GM18858 (cell line): ENCODE results near the gene ATP5F1E.
A peak's percentile ranks its signal among the peaks of the same experiment; 100 is the strongest.

ENCODE experiments used
- ATAC-seq: cut with Tn5 transposase; IDR thresholded peaks from one replicate; pipeline ENCODE4 v1.9.1; 2021; ENCODE audit not compliant: unreplicated experiment

The ATP5F1E gene

DNA sequence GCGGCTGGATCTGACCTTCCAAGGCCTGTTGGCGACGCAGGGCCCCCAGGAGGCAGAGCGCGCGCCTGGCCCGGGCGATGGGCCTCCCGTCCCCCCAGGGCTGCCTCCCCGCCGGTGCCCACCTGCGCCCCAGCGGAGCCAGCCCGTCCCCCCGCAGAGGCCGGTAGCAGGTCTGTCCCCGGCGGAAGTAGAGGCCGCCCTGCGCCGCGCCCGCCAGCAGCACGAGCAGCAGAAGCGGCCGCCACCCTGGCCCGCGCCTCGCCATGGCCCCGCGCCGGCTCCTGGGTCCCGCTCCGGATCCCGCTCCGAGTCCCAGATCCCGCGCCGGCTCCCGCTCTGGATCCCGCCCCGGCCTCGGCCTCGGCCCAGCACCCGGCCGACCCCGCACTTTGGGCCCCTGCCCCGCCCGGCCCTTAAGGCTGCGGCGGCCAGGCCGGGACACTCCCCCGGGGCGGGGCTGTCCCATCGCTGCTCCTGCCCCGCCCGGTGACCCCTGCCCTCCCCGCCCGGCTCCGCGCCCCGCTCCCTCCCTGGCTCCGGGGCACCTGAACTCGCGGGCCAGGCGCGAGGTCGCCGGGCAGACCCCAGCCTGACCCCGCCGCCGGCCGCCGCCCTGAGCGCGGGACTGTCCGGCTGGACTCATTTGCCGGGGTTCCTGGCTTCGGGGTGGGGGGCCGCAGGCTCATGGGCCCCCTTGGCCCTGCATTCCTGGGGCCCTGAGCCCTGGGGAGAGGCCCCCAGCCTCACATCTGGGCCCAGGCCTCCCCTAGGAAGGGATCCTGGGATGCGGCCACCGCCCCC, 25.1 kb downstream of the ATP5F1E start, which contains the start of gene CTSZ:
Gene CTSZ, minus strand, starts transcription at position 391 of the 801 bp plus-strand sequence. Its CDS starts 126 bp downstream, at position 265.
- no peak for ATAC-seq

DNA sequence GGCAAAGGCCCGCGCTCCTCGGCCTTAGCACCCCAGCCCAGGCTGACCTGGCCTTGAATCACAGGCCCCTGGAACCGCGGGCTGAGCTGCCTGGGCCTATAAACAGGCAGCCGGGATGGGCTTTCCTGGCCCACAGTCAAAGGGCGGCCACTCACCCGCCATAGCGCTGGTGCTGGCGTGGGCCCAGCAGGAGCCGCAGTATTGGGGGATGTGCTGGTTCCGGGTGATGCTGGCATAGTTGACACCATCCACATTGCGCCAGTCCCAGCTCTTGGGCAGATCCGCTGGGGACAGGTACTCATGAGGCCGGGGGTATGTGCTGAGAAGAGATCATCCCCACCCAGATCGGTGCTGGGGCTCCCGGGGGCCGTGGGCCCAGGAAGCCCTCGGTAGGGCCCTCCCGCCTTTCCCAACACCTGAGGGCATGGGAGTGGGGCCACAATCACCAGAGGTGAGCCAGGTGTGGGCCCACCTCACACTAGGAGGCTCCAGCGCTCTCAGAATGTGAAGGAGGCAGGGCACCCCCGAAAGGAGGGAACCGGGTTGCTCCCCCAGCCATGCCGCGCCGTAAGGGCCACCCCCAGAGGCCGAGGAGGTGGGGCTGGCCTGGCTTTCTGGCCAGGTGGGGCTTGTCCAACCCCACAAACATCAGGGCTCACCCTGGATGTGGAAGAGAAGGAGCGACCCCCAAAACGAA, 25.8 kb downstream of the ATP5F1E start:
- no peak for ATAC-seq

DNA sequence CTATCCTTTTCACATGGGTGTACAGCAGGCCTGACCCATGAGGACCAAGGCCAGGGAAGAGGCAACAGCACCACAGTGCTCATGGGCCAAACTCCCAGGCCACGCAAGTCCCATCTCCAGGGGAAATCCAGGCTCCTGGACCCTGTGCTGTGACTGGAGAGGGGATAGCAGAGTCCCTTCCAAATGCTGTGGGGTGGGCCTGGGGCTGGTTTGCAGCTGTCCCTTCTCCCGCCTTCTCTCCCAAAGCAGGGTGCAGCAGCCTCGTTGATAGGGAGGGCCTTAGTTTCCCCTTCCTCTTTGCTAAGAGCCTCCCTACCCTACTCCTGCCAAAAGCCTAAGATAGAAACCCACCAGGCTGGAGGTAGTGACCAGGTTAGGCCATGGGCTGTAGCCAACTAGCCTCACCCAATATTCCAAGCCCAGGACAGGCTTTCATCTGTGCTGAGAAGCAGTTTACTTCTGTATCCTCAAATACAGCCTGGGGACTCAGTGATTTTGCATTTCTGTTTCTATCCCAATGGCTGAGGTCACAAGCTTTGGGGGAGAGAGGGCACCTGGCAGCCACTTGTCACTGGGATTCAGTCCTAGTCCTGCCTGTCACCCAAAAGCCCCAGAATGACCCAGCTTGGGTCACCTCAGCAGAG, 26.5 kb downstream of the ATP5F1E start:
- no peak for ATAC-seq

DNA sequence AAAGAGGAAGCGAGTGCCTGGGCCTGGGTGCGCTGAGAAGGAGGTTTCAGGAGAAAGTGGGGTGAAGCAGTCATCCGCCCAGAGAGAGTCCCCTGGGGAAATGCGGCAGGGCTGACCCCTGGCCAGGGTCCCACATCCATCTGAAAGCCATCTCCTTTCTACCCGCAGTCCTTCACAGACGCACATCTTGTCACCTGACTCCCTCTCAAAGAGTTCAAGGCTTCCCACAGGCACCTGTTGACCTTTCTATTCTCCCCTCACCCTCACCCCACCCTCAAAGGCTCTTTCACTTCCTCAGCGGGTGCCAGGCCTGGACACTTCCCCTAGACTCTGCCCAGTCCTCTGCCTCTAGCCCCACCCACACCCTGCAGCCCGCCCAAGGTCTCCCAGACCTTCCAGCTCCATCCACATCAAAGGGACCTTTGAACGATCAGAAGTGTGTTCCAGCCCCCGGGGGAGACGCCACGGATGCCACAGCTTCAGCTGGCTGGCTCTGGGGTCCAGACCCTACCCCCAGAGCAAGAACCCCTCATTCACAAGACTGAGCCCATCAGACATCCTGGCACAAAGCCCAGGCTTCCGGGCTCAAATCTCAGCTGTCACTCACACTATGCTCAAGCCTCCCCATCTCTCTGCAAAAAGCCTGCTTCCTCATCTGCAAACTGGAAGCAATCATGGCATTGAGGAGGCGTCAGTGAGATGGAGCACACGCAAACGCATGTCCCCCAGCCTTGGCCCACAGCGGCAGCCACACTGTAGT, 27.2 kb downstream of the ATP5F1E start:
- ATAC-seq, result peak; percentile 39

DNA sequence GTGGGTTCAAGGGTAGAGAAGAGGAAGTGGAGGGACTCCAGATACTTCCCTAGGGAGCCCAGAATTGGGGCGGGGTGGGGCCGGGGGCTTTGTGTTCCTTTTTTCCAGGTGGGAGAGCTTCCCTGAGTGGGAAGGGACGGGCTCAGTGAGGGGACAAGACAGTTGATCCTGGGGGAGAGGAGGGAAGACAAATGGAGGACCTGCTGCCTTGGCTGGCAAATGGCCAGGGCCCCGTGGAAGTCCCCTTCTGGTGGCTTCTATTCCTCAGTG, 27.7 kb downstream of the ATP5F1E start:
- ATAC-seq, result no peak

DNA sequence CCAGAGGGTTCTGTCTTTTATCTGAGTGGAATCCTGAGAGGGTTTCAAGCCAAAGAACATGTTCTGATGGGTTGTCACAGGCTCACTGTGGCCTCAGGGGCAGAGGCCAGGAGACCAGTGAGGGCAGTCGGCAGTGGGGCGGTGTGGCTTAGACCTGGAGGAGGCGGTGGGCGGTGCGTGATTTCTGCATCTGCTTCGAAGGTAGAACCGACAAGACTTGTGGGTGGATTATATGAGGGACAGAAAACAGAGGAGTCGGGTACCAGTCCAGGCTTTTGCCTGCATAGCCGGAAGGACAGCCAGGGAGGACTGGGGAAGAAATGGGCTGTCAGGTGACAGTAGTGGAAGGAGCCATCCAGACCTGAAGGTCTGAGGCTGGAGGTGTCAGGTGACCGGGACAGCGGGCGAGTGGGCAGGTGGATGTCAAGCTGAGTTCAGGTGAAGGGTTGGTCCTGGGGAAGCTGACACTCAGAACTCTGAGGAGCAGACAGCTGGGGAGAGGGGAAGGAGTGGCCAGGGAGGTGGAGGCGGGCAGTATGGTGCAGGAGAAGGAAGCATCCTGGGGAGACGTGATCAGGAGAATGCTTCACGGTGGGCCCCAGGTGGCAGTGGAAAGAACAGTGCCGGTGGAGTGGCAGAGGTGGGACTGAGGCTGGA, 28.2 kb downstream of the ATP5F1E start:
- no peak for ATAC-seq

DNA sequence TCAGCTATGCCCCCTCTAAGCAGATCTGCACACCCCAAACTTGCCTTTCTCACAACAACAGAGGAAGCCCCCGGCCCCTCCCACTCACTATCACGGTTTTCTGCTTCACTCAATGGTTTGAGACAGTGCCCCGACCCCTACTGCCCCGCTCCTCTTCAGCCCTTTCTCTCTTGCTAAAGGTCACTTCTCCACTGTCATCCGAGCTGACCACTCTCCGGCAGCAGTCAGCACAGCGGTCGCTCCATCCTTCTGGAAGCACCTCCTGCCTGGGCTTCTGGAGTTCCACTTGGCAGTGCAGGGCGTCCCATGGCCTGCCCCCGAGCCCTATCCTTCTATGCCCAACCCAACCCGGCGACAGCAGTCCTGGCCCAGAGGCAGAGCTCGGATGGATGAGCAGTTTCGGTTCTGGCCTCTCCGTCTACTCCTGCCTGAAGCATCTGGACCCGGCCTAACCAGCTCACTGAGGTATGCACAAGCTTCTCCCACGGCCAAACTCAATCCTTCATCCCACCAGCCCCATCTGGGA, 29.2 kb downstream of the ATP5F1E start:
- no peak for ATAC-seq

DNA sequence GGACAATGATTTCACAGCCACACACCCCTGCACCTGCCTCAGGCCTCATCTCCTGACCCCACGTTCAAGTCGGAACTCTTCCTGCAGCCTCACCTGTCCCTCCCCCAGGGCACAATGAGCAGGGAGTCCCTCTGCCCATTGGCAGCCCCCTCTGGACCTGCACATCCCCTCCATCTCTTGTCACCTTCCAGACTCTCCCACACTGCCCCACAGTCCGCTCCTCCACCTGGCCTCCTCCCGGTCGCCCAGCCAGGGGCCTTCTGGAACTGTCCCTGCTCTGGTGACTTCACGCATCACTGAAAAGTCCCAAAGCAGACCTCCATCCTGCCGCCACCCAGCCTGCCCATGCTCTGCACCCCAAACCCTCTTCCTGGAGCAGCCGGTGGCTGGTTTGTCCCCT, 29.7 kb downstream of the ATP5F1E start:
- ATAC-seq, result no peak

DNA sequence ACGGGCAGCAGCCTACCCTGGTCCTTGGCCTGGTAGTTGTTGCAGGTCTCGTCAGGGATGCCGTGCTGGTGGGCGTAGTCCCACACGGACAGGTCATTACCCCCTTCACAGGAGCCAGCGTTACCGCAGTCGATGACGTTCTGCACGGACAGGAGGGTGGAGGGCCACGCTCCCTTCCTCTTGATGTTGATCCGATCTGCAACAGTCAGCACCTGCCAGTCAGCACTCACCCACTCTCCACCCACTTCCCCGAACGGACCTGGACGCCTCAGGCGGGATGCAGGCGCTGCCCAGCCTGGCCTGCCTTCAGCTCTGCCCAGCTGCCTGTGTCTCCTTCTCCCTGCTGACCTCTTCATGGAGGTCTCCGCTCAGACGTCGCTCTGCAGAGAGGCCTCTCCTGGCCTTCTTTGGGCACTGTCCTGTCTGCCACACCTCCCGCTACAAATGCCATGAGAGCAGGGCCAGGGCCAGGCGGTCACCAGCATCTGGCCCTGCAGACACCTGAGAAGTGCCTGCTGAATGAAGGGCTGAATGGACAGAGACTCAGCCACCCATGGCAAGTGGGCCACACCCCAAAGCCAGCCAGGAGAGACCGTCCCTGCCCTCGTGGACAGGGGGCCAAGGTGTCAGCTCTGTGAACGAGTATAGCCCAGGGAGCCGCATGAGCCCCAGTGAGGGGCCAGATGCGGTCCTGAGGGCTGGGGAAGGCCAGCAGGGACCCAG, 30.5 kb downstream of the ATP5F1E start:
- ATAC-seq, result no peak

DNA sequence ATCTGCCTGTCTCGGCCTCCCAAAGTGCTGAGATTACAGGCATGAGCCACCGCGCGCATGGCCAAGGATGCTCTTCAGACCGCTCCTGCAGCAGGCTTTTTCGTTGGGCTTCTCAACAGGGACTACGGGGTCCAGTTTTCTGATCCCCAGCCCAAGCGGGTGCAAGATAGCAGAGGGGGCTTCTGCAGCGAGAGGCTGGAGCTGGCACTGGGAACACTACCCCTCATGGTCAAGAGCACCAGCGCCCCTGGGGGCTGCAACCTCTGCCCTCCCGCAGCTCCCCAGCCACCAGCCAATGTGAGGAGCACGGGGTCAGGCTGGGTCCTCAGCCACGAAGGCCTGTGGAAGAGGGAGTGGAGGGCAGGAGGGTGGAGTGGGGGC, 31.1 kb downstream of the ATP5F1E start:
- ATAC-seq, result no peak

DNA sequence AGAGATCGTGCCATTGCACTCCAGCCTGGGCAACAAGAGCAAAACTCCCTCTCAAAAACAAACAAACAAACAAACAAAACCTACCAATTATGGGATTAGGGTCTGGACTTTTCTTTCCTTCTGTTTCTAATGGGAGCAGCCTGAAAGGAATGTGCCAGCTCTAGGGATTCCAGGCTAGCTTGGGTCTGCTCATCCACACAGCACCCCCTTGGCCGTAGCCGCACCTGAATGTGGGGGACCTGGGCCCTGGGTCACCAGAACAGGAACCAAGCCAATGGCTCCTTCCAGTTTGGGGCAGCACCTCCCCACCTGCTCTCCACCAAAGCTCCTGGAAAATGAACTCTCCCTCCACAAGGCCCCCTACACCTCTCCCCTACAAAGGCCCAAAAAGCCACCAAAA, 31.8 kb downstream of the ATP5F1E start:
- no peak for ATAC-seq

DNA sequence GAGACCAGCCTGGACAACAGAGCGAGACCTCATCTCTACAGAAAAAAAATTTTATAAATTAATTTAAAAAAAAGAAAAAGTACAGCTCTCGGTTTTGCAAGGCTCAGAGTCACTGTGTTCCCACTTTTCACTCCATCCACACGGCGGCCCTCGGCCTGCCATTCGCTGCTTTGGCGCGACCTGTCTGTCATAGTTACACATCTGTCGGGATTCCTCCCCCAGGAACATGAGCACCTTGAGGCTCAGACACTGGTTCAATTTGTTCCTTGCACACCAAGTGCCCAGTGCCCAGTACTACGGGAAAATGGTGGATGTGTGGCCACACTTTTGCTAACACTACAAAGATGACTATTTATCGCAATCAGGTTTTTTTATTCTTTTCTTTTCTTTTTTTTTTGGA, 33.5 kb downstream of the ATP5F1E start:
- no peak for ATAC-seq

DNA sequence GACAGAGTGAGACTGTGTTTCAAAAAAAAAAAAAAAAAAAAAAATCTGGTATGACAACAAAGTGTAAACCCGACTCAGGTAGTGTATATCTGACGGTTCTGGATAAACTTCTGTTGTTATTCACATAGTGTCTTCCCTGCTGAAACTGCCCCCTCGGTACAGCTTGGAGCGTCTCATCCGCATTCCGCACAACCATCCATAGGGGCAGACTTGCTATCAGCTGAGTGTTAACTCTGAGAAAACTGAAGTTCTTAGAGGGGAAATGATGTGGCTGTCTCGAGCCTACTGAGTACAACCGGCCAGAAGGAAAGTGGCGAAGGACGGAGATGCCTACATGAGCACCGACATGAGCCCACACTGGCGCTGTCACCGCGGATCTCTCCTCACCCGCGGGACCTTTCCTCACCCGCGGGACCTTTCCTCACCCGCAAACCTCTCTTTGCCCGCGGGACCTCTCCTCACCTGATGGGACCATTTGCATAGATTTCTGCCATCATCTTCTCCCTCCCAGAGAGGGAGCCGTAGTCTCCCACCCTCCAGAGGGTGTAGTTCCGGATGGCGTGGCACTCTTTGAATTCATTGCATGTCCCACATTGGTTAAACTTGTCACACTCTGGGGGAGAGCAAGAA, 34.9 kb downstream of the ATP5F1E start:
- ATAC-seq, result no peak

DNA sequence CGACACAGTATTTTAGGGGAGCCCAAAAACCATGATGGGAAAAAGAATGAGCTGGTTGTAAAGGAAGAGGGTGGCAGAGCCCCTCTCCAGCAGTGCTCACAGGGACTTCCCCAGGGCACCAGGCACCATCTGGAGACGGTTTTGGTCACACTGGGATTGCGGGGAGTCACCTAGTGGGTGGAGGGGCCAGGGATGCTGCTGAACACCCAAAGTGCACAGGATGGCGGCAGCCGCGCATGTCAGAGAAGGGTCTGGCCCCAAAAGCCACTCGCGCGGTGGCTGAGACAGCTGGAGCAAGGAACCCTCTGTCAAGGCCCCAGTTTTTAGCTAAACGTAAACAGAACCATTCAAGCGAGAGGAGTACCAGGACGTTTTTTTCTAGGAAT, 35.9 kb downstream of the ATP5F1E start:
- ATAC-seq, result no peak

DNA sequence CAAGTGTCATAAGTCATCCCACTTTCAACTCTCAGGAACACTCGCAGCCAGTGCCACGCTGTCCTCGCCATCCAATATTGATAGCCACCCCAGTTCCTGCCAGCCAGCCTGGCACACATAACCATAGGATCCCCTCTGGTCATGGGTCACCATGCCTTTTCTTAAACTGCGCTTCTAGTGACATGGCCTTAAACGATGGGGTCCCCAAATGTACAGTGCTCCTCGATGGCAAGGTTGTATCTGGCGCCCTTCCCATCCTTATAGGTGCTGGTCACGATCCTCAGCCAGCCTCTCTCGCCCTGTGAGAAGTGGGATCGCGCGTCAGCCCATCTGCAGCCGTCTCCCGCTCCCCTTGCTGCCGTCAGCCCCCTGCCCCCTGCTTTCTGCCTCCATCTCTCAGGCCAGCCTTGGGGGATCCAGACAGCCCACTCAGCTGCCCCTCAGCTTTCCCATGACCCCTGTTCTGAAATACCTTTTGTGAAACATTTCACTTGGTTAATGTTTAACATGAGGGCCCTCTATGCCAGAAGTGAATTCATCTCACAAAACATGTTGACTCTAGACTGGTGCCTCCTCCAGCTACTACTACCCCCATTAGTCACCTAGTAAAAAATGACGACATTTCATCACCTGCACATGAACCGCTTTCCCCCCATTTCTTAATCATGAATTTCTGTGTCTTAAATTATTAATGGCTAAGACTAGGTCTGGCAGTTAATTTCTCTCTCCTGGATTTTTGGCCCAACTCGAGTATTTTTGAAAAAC, 36.5 kb downstream of the ATP5F1E start:
- no peak for ATAC-seq

DNA sequence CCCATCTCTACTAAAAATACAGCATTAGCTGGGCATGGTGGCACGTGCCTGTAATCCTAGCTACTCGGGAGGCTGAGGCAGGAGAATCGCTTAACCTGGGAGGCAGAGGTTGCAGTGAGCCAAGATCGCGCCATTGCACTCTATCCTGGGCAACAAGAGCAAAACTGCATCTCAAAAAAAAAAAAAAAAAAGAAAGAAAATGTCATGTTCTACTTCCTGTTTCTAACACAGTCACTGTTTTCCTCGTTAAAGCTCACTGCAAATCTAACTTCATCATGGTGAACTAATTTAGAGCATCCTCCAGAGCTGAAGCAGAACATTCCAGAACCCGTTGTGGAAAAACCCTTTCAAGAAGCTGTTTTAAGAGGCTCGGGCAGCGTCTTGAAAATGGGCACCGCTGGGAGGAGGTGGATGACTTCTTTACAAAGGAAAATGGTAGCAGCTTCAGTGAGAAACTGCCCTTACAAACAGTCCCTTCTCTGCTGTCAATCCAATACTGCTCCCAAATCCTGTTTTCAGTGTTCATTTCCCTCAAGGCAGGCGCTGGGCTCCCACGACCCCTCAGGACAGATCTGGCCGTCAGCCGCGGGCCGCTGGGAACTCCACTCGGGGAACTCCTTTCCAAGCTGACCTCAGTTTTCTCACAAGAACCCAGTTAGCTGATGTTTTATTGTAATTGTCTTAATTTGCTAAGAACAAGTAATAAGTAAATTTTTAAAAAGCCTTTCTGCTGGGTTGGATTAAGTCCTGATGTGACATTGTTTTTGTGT, 37.6 kb downstream of the ATP5F1E start:
- no peak for ATAC-seq

DNA sequence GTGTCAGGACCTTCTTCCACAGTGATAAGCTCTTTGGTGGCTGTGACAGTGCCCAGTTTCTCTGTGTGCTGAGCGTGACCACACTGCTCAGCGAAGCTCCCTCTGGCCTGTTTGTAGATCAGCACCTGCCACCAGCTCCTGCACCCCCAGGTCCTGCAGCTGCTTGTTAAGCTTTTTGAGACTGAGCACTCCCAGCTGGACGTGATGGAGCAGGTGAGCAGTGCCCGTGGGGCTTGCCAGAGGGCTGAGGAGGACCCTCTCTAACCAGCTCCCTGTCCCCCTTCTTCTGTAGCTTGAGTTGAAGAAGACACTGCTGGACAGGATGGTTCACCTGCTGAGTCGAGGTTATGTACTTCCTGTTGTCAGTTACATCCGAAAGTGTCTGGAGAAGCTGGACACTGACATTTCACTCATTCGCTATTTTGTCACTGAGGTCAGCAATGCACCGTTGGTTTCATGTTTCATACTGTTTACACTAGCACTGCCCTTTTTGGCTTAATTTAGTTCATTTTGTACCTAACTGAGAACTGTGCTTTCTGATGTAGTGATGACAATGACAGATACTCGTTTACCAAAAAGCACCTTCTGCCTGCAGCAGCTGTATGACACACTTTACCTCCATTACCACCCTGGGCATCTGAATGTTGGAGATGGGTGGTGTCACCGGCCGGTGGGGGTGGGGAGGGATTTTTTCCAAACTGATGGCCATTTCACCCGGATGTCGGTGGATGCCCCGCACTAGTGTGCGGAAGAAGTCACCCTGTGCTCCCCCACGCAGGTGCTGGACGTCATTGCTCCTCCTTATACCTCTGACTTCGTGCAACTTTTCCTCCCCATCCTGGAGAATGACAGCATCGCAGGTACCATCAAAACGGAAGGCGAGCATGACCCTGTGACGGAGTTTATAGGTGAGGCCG, 38.5 kb downstream of the ATP5F1E start:
- no peak for ATAC-seq
